ENCODE data around the gene PDZD2.

The PDZD2 gene

DNA sequence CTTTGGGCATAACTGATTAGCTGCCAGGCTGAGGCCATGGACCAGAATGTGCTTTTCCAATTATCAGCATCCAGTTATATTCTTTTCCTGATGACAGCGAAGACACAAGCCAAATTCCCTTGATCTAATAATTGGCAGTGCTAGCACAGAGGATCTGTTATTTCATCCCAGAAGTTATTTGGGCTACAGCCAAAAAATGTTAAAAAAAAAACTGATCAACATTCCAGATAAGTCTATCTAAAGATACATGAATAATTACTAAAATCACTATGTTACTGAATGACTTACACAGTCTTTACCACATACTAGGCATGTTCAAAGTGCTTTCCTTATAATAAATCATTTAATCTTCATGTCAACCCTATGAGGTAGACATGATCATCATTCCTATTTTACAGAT lies 13.5 kb upstream of the PDZD2 start:
- no peak overlapping the region for H3K4me2 ChIP-seq (ENCODE audit: low read length)
- no peaks in the 10 kb centered on the region for H3K36me3 ChIP-seq (ENCODE audit: control insufficient read depth, insufficient read depth, low read length)
- H3K27ac ChIP-seq, result no peak overlapping the region
- no peak overlapping the region for H2AFZ ChIP-seq
- H3K79me2 ChIP-seq, result no peaks in the 10 kb centered on the region
- no peaks in the 10 kb centered on the region for H3K9me3 ChIP-seq (ENCODE audit: control insufficient read depth, low read length)
- H3K4me3 ChIP-seq (ENCODE audit: low read depth, low read length), result no peak overlapping the region
- no peaks in the 10 kb centered on the region for H3K27me3 ChIP-seq (ENCODE audit: control insufficient read depth, insufficient read depth, low read length)
- TF ChIP-seq, protein P1, sequence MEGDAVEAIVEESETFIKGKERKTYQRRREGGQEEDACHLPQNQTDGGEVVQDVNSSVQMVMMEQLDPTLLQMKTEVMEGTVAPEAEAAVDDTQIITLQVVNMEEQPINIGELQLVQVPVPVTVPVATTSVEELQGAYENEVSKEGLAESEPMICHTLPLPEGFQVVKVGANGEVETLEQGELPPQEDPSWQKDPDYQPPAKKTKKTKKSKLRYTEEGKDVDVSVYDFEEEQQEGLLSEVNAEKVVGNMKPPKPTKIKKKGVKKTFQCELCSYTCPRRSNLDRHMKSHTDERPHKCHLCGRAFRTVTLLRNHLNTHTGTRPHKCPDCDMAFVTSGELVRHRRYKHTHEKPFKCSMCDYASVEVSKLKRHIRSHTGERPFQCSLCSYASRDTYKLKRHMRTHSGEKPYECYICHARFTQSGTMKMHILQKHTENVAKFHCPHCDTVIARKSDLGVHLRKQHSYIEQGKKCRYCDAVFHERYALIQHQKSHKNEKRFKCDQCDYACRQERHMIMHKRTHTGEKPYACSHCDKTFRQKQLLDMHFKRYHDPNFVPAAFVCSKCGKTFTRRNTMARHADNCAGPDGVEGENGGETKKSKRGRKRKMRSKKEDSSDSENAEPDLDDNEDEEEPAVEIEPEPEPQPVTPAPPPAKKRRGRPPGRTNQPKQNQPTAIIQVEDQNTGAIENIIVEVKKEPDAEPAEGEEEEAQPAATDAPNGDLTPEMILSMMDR (IDR thresholded peaks at IDR 0.05), result no peak
- H3K4me1 ChIP-seq, result no peaks in the 10 kb centered on the region
- H3K9ac ChIP-seq, result no peak overlapping the region

DNA sequence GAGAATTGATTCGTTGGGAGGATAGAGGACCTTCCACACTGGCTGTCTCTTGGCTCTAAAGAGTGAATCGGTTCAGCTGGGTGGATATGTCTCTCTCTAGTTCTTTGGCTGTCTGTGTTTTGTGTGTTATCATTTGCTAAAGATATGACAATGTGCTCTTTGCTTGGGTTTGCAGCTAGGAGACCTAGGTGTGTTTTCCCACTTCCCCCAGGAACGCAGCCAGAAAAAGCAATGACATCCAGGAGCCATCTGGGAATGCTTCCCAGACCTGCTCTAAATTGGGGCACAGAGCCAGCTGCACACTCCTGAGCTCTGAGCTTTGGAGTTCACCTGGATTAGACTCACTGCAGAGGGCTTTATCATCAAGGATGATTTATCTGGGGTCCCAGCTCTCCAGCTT lies 12.8 kb upstream of the PDZD2 start:
- Histone ChIP-seq H3K27ac (no peak overlapping the region), H3K79me2 (no peaks in the 10 kb centered on the region), H3K4me2 (ENCODE audit: low read length) (no peak overlapping the region)

DNA sequence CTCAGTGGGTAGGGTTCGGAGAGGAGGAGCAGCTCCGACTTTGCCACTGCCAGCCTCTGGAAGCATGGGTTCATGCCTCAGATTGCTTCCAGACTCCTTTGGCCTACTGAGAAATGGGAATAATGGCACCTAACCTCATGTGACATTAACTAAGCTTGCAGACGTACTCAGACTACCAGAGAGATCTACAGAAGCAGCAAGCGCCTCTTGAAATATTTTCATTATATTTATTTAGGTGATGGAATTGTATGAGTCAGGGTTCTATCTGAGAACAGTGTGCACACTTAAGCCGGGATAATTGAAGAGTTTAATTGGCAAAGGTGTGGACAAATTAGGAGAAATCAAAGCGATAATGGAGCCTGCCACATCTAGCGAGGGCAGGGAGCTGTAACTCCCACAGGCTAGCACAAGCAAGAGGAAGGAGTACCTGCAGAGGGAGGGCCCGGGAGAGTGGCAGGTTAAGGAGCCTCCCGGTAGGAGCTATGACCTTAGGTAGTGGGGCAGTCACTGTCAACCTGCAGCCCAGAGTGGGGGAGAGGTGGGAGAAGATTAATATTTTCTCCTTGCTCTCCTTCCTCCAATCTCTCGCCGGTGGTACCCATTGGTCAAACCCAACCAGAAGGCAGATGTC lies 12.2 kb upstream of the PDZD2 start:
- no peaks in the 10 kb centered on the region for H3K36me3 ChIP-seq (ENCODE audit: control insufficient read depth, insufficient read depth, low read length)
- no peak overlapping the region for H3K27ac ChIP-seq
- H3K9ac ChIP-seq, result no peak overlapping the region
- no peaks in the 10 kb centered on the region for H3K79me2 ChIP-seq
- no peak overlapping the region for H3K4me3 ChIP-seq (ENCODE audit: low read depth, low read length)
- TF ChIP-seq, protein P1 (IDR thresholded peaks at IDR 0.05), result no peak
- no peaks in the 10 kb centered on the region for H3K4me1 ChIP-seq
- no peaks in the 10 kb centered on the region for H3K9me3 ChIP-seq (ENCODE audit: control insufficient read depth, low read length)
- H3K4me2 ChIP-seq (ENCODE audit: low read length), result no peak overlapping the region
- no peaks in the 10 kb centered on the region for H3K27me3 ChIP-seq (ENCODE audit: control insufficient read depth, insufficient read depth, low read length)
- H2AFZ ChIP-seq, result no peak overlapping the region

More for the DNA sequence above, 12.8 kb upstream of the PDZD2 start:
- Histone ChIP-seq H3K9me3 (ENCODE audit: control insufficient read depth, low read length) (no peaks in the 10 kb centered on the region), H3K9ac (no peak overlapping the region), H3K4me3 (ENCODE audit: low read depth, low read length) (no peak overlapping the region), H3K4me1 (no peaks in the 10 kb centered on the region), H3K27me3 (ENCODE audit: control insufficient read depth, insufficient read depth, low read length) (no peaks in the 10 kb centered on the region), H3K36me3 (ENCODE audit: control insufficient read depth, insufficient read depth, low read length) (no peaks in the 10 kb centered on the region), H2AFZ (no peak overlapping the region)
- TF ChIP-seq, protein P1 (IDR thresholded peaks at IDR 0.05), result no peak

DNA sequence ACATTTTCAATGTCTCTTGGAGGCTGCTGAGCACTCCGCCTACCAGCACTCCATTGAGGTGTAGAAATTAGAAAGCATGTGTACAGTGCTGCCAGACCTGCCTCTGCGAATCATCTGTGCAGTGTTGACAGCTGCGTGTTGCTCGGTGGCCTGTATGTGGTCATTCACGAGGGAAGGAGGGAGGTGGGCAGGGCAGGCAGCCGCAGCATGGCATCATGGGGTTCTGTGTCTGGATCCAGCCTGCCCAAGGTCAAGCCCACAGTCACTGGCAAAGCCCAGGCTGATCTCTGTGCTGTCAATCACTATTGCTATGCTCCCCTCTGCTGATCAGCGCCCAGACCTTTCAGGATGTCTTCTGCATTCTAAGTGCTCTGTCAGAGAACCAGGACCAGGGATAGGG lies 8.0 kb upstream of the PDZD2 start:
- TF ChIP-seq, protein P1 (IDR thresholded peaks at IDR 0.05), result no peak
- H3K79me2 ChIP-seq, result no peaks in the 10 kb centered on the region
- no peak overlapping the region for H2AFZ ChIP-seq
- H3K27me3 ChIP-seq (ENCODE audit: control insufficient read depth, insufficient read depth, low read length), result no peaks in the 10 kb centered on the region
- H3K36me3 ChIP-seq (ENCODE audit: control insufficient read depth, insufficient read depth, low read length), result no peaks in the 10 kb centered on the region
- no peaks in the 10 kb centered on the region for H3K4me1 ChIP-seq
- H3K9me3 ChIP-seq (ENCODE audit: control insufficient read depth, low read length), result no peaks in the 10 kb centered on the region
- H3K9ac ChIP-seq, result no peak overlapping the region
- no peak overlapping the region for H3K4me2 ChIP-seq (ENCODE audit: low read length)
- H3K4me3 ChIP-seq (ENCODE audit: low read depth, low read length), result no peak overlapping the region
- no peak overlapping the region for H3K27ac ChIP-seq

DNA sequence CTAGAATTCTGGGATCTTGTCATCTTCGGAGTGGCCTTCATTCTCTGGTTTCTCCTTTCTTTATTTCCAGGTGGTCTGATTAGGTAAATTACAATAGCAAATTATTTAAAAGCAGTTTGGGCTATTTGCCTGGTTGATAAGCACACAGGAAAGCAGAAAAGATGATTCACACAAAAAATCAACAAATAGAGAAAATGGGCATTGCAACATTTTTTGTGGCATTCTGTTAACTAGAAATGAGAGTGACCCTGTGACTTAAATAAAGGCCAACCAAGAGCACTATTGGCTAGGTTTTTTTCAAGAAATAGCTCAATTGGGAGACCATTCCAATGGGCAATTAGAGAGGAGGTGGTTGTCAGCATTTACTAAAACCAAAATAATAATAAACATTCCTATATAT lies 6.5 kb upstream of the PDZD2 start:
- no peaks in the 10 kb centered on the region for H3K36me3 ChIP-seq (ENCODE audit: control insufficient read depth, insufficient read depth, low read length)
- TF ChIP-seq, protein P1 (IDR thresholded peaks at IDR 0.05), result no peak
- H3K9ac ChIP-seq, result no peak overlapping the region
- no peaks in the 10 kb centered on the region for H3K27me3 ChIP-seq (ENCODE audit: control insufficient read depth, insufficient read depth, low read length)
- no peaks in the 10 kb centered on the region for H3K9me3 ChIP-seq (ENCODE audit: control insufficient read depth, low read length)
- no peaks in the 10 kb centered on the region for H3K4me1 ChIP-seq
- H3K27ac ChIP-seq, result no peak overlapping the region
- H3K4me3 ChIP-seq (ENCODE audit: low read depth, low read length), result no peak overlapping the region
- no peak overlapping the region for H3K4me2 ChIP-seq (ENCODE audit: low read length)
- no peak overlapping the region for H2AFZ ChIP-seq
- no peaks in the 10 kb centered on the region for H3K79me2 ChIP-seq
